COLO668 (cell line): ENCODE measurements around the gene LLGL2.

Experiments
- DNase-seq: peaks from one replicate; lab custom pipeline; 2025; ENCODE audit not compliant: unreplicated experiment; lab: John Stamatoyannopoulos, UW

Gene LLGL2

DNA sequence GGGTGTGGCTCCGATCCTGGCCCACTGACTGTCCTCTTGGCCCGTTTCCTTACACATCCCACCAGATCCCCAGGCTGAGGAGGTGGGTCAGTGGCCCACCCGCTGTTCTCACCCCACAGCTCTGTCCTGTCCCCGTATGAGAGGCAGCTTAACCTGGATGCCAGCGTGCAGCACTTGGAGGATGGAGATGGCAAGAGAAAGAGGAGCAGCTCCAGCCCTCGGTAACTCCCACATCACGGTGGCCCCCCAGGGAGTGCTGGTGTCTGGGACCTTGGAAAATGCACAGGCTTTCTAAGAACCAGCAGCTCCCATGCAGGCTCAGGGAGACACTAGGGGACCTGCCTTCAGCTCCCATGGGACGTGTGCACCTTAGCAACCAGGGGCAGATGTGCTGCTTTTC, 4.2 kb upstream of the LLGL2 start:
- no peak for DNase-seq

- DNase-seq = no peak
These were observed 3.4 kb upstream of the LLGL2 start for GRCh38 chr17:75521951-75522727.

DNA sequence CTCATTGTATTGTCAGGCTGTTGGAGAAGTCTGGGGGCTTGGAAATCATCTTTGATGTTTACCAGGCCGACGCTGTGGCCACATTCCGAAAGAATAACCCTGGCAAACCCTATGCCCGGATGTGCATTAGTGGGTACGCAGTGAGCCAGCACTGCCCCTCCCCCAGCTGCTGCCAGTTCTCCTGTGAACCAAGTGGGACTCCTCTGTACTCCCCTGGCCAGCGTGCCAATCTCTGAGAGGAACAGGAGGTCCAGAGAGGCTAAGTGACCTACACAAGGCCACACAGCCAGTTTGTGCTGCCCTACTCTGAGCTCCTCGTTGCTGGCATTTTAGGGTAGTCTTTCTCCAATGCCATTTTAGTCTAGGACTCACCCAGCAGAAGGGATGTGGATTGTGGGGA, 1.9 kb upstream of the LLGL2 start:
- DNase-seq = no peak

DNA sequence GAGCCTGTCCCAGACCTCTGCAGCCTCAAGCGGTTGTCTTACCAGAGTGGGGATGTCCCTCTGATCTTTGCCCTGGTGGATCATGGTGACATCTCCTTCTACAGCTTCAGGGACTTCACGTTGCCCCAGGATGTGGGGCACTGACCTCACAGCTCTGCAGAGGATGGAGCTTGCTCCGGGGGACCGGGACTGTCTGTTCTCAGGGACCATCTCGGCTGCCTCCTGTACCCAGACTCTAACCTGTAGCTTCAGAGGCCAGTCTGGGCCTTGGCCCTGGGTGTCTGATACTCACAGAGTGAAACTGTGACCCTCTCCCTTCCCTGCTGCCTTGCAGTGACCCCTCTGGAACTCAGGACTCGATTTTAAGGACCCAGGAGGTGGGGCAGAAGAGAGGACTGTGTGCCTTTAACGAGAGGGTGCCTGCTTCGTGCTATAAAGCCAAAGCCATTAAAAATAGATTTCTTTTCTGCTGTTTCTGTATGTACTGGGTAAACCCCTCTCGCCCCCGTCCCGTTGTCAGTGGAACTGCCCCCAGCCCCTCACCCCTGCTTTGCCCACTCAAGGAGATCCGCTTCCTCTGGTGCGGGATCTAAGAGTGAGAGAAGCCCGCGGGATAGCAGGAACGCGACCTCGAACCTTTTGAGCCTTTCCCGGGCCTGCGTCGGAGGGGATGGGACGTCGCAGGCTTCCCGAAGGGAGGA, 1.1 kb upstream of the LLGL2 start:
- no peak for DNase-seq

GRCh38 chr17:75525806-75526554, 483 bp downstream of the LLGL2 start:
- peak; percentile 44 for DNase-seq

- peak; percentile 15 for DNase-seq
These were observed 1.2 kb downstream of the LLGL2 start for GRCh38 chr17:75526555-75527270.

DNA sequence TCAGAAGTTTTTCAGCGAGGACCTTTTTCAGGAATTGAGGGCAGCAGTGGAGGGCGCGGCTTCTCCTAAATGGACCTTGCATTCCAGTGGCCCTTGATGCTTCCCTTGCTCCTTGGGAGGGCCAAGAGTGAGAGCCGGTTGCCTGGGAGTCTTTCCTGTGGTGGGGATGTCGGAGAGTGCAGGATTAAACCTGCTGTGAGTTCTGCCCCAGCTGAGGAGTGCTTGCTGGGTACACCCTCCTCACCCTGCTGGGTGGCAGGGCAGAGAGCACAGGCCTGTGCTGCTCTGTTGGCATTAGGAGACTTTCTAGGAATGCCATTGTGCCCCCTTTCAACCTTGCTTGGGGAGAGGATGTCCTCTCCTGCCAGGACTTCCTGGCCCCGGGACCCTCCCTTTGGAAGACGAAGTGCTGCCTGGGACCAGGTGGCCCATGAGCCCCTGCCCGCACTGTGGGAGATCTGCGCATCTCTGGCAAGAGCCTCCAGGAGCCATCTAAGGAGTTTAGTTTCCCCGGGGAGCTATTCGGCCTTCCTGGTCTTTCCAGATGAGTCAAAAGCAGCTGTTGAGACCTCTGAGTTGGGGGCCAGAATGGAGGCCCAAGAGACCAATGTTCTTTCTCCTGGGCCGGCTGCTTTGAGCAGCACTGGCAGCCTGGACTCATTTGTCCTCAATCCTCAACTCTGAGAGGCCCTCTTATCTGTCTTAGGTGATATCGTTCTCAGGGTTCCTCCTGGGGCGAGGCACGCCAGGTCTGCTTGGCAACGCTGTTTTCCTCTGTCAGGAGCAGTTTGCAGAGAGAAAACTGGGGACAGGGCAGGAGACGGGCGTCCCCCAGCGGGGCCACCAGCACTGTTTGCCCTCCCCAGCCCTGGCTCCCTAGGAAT, 5.6 kb downstream of the LLGL2 start:
- DNase-seq = no peak

DNA sequence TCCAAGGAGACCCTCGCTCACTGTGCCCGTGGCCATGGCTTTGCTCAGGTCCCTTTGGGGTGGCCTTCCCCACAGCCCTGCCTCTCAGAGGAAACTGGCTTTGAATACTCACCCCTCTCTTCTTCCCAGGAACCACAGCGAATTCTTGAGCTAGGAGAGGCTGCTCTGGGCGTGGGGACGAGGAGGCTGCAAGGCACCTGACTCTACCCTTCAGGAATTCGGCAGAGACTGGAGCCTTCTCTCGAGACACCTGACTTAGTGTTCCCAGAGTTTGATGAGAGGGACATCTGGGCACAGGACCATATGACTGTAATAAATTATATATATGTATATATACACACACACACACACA, 6.2 kb downstream of the LLGL2 start:
- DNase-seq = no peak

GRCh38 chr17:75535119-75535537, 9.6 kb downstream of the LLGL2 start:
- peak; percentile 66 for DNase-seq

- DNase-seq = no peak
These were observed 10.4 kb downstream of the LLGL2 start for GRCh38 chr17:75535871-75536270.

DNA sequence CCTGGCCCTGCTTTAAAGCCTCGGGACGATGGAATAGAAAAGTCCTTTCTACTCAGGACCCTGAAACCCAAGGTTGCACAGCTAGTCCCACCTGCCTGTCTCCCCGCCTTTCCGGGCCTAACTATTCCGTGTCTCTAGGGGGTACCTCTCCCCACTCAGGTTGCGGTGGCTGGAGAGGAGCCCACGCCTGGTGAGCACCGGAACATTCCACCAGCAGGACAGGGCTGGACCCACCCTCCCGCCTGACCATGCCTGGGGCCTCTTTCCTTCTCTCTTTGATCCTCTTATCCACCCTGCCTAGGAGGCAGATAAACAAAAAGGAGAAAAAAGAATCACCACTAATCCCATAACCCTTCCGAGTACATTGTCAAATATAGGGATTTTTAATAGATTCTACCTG, 10.9 kb downstream of the LLGL2 start:
- DNase-seq = no peak

GRCh38 chr17:75539967-75540729, 14.7 kb downstream of the LLGL2 start:
- no peak for DNase-seq

GRCh38 chr17:75540923-75541503, 15.5 kb downstream of the LLGL2 start:
- no peak for DNase-seq

GRCh38 chr17:75542229-75542628, 16.7 kb downstream of the LLGL2 start:
- DNase-seq = no peak

- no peak for DNase-seq
These were observed 17.3 kb downstream of the LLGL2 start for GRCh38 chr17:75542728-75543336.

- no peak for DNase-seq
These were observed 18.8 kb downstream of the LLGL2 start for GRCh38 chr17:75544250-75544649.

DNA sequence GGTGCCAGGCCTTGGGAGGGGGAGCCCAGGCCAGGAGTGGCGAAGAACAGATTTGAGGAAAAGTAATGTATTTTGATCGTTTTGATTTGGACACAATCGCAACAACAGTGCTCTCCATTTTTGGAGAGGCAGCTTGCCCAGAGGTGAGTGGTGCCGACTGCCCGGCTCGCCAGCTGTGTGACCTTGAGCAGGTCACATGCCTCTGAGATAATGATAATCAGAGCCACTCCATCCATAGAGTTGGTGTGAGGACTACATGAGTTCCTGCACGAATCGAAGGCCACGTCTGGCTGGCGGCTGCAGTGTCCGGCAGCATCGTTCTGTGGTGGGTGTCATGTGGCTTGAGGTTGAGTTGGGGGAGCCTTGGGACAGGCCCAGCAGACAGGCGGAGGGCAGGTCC, 20.7 kb downstream of the LLGL2 start:
- DNase-seq = no peak

DNA sequence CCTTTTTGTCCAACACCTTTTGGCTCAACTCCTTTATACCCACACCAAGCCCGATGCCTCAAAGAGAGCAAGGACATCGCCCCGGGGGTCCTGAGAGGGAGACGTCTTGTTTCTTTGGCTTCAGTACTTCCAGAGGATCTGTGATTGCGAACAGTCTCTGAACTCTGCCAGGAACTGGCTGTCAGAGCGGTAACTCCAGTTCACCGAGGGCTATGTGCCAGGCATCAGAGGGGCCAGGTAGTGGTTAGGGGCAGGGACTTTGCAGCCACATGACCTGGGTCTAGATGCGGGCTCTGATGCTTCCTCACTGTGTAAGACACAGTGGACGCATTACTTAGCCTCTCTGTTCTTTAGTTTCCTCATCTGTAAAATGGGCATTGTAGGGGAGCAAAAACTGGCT, 21.6 kb downstream of the LLGL2 start:
- no peak for DNase-seq

DNA sequence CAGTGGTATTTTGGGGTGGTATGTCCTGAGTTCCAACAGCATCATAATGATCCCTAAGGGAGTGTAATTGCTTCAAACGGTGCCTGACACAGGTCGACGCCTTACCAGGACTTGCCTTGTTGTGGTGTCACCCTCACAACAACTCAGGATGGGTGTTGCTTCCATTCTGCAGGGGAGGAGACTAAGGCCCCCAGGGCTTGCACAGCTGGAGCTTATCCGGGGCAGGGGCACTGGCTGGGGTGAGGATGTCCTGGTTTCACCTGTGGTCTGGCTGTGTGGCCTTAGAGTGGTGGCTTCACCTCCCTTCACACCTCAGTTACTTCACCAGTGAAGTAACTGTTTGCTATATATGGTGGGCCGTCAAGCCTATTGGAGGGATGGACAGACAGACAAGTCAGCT, 23.3 kb downstream of the LLGL2 start:
- DNase-seq = peak; percentile 57
